GM19467 (cell line): ENCODE results near the gene RAPGEF2.
"Not testable (repeated sequence)": the region's sequence is repeated elsewhere in the genome, so short reads cannot be mapped to it uniquely, and the experiment has no call there.

Source experiments
- ATAC-seq: cut with Tn5 transposase; IDR thresholded peaks from one replicate; pipeline ENCODE4 v1.9.1; 2021; ENCODE audit warnings: mild to moderate bottlenecking, moderate library complexity; ENCODE audit not compliant: unreplicated experiment

The RAPGEF2 gene

DNA sequence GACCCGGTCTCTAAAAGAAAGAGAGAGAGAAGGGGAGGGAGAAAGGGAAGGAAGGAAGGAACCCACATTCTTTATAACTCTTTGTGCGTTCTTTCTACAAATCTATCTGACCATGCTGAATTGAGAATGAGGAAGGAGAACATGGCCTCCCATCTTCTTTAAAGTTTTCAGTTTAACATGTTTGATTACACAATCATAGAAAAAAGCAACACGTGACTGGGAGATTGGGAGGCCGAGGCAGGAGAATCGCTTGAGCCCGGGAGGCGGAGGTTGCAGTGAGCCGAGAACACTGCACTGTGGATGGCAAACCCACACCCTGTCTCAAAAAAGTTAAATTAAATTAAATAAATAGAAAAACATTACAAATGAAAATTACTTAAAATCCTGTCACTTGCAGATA is 254.5 kb downstream of the RAPGEF2 start:
- ATAC-seq, result no peak

DNA sequence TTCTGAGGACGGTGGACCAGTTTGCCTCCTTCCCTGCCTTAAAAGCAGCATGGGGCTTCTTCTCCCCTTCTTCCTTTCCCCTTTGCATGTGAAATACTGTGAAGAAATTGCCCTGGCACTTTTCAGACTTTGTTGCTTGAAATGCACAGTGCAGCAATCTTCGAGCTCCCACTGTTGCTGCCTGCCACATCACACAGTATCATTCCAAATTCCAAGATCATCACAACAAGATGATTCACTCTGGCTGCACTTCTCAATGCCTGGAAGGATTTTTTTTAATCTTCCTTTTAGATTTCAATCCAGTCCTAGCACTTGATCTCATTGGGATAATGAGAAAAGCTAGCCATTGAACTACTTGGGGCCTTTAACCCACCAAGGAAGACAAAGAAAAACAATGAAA is 255.3 kb downstream of the RAPGEF2 start:
- ATAC-seq, result no peak

- no peak for ATAC-seq
Observed at GRCh38 chr4:159360549-159360948, 257.7 kb downstream of the RAPGEF2 start.

DNA sequence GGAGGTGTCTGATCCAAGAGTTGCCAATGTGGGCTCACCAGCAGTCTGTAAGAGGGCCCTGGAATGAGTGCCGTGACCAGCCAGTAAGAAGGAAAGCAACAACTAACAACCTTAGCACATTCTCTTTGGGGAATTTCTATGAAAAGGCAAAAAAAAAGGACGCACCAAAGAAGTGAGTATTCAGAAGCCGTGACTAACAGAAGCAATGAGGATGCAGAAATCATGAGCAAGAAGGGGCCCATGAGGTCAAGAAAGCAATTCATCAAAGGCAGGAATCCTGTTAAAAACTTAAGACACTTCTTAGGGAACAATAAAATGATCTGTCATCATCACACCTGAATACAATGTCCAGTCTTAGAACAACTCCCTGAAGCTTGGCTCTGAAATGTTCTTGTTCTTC is 260.5 kb downstream of the RAPGEF2 start:
- no peak for ATAC-seq

GRCh38 chr4:159366966-159367780 is 264.3 kb downstream of the RAPGEF2 start:
- ATAC-seq, result no peak

GRCh38 chr4:159367781-159368080 is 264.9 kb downstream of the RAPGEF2 start:
- ATAC-seq, result peak; percentile 66

- ATAC-seq, result no peak
Observed at GRCh38 chr4:159368320-159368719, 265.4 kb downstream of the RAPGEF2 start.

DNA sequence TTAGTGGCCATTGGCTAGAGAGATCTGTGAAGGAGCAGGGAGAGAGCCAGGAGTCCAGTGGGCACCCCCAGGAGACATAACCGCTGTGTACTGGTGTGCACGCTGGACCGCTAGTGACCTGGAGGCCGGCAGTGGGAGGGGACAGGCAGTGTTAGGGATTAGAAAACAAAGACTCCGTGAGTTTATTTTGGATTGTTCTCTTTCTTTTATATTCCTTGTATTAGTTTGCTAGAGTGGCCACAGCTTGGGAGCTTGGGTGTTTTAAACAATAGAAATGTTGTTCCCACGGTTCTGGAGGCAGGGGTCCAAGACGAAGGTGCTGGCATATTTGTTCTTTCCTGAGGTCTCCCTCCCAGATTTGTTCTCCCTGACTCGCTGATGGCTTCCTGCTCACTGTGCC is 266.4 kb downstream of the RAPGEF2 start:
- no peak for ATAC-seq

GRCh38 chr4:159370286-159370685 is 267.4 kb downstream of the RAPGEF2 start:
- ATAC-seq, result no peak

DNA sequence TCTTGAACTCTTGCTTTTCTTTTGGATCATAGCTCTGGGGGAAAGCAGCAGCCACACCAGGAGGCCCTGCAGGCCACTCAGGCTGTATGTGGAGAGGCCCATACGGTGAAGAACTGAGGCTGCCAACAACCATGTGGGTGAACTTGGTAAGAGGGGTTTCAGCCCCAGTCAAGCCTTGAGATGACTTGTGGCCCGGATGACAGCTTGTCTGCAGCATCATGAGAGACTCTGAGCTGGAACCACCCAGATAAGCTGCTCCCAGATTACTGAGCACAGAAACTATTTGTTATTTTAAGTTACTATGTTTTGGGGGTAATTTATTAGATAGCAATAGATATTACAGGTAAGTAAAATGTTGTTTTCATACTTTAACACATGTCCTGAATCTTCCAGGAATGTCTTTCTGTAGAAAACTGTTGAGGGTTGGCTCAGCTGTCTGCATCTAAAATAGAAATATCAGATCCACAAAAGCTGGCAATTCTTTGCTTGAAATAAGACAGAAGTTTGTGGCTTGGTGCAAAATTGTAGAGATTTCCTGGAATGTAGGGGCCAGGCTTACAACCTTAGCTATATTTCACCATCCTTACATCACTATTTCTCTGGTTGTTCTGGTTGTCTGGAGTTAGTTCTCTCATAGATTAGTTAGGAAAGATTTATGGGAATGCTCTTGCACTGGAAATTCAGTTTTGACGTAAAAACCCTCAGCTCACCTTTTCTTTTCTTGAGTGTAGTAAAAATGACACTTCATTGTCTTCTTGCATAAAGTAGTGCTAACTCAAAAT is 272.1 kb downstream of the RAPGEF2 start:
- ATAC-seq, result no peak

GRCh38 chr4:159376289-159376688 is 273.4 kb downstream of the RAPGEF2 start:
- ATAC-seq, result no peak

DNA sequence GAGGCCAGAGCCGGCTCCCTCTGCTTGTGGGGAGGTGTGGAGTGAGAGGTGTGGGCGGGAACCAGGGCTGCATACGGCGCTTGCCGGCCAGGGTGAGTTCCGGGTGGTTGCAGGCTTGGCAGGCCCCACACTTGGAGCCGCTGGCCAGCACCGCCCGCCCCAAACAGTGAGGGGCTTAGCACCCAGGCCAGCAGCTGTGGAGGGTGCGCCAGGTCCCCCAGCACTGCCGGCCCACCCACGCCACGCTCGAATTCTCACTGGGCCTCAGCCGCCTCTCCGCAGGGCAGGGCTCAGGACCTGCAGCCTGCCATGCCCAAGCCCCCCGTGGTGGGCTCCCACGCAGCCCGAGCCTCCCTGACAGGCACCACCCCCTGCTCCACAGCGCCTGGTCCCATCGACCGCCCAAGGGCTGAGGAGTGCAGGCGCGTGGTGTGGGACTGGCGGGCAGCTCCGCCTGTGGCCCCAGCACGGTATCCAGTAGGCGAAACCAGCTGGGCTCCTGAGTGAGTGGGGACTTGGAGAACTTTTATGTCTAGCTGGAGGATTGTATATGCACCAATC is 275.3 kb downstream of the RAPGEF2 start:
- ATAC-seq, result no peak

GRCh38 chr4:159379064-159379463 is 276.2 kb downstream of the RAPGEF2 start:
- not testable (repeated sequence) for ATAC-seq

GRCh38 chr4:159379836-159380235 is 277.0 kb downstream of the RAPGEF2 start:
- no peak for ATAC-seq

DNA sequence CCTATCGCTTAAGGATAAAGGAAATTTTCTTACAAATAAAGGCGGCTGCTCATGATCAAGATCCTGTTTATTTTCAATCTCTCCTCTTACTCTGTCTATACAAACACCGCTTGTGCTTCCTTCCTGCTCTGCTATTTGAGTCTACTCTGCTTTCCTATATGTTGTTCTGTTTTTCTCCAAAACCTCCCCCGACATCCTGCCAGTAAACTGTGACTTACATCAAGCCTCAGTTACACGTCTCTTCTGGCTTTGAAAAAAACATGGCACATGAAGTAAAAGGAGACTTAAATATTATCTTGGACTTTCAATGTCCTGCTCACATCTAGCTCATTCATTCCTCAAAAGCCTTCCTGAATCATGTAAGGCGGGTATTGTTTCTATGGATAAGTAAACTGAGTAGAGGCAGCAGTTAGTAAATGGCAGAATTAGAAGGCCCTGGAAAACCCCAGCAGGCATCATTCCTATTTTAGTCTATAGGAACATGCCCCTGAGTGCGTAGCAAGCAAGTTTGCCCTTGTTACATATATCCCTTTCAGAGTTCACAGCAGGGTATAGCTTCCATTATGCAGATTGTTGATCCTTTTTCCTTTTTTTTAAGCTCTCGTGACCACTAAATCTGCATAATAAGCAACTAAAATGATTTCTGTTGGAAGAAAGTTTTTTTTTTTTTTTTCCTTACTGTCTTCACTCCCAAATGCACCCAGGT is 280.1 kb downstream of the RAPGEF2 start:
- ATAC-seq, result no peak

- ATAC-seq, result no peak
Observed at GRCh38 chr4:159383562-159383931, 280.7 kb downstream of the RAPGEF2 start.

DNA sequence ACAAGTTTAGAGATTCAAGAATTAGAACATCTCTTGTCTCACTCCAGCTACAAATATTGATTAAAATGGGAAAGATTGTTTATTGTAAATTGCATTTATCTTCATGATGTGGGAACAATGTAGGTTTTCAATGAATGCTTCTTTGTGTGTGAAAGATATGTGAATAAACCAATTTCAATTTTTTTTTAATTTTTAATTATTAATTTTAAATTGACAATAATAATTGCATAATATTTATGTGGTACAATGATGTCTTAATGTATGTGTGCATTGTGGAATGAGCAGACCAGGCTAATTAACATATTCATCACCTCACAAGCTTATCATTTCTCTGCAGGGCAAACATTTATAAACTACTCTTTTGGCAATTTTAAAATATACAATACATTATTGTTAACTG is 281.1 kb downstream of the RAPGEF2 start:
- no peak for ATAC-seq

- no peak for ATAC-seq
Observed at GRCh38 chr4:159384632-159385031, 281.8 kb downstream of the RAPGEF2 start.

- no peak for ATAC-seq
Observed at GRCh38 chr4:159386620-159387019, 283.7 kb downstream of the RAPGEF2 start.

- ATAC-seq, result no peak
Observed at GRCh38 chr4:159389756-159390155, 286.9 kb downstream of the RAPGEF2 start.

DNA sequence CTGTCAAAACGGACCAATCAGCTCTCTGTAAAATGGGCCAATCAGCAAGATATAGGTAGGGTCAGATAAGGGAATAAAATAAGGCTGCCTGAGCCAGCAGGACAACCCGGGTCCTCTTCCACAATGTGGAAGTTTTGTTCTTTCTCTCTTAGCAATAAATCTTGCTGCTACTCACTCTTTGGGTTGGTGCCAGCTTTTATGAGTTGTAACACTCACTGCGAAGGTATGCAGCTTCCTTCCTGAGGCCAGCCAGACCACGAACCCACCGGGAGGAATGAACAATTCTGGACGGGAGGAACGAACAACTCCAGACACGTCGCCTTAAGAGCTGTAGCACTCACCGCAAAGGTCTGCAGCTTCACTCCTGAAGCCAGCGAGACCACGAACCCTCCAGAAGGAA is 287.8 kb downstream of the RAPGEF2 start:
- ATAC-seq, result no peak

DNA sequence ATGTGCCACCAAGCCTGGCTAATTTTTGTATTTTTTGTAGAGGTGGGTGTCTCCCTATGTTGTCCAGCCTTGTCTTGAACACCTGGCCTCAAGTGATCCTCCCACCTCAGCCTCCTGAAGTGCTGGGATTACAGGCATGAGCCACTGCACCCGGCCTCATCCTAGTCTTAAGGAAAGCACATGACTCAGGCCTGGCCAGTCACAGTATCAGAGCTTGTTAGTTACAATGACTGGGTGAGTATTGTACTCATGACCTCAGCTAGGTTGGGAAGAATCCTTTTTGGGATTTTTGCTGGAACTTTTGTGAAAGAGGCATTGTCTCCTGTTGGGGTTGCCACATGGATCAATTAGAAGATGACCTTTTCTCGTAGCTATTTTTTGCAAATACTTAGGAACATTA is 292.8 kb downstream of the RAPGEF2 start:
- no peak for ATAC-seq
